Measurements from ENCODE around the gene ALDH1L1. TPM values are rescaled to one million over a fixed set of nuclear protein-coding genes. Genes with fewer than 3 reads are reported as not detected.
A peak's percentile ranks its signal among the peaks of the same experiment; 100 is the strongest.

Gene ALDH1L1
- total and polyA plus RNA-seq, 2 of the 13 experiments (the other 11 are each of a cell fraction or from before 2014, with no cell fraction given): 11.2 to 28.7 TPM

DNA sequence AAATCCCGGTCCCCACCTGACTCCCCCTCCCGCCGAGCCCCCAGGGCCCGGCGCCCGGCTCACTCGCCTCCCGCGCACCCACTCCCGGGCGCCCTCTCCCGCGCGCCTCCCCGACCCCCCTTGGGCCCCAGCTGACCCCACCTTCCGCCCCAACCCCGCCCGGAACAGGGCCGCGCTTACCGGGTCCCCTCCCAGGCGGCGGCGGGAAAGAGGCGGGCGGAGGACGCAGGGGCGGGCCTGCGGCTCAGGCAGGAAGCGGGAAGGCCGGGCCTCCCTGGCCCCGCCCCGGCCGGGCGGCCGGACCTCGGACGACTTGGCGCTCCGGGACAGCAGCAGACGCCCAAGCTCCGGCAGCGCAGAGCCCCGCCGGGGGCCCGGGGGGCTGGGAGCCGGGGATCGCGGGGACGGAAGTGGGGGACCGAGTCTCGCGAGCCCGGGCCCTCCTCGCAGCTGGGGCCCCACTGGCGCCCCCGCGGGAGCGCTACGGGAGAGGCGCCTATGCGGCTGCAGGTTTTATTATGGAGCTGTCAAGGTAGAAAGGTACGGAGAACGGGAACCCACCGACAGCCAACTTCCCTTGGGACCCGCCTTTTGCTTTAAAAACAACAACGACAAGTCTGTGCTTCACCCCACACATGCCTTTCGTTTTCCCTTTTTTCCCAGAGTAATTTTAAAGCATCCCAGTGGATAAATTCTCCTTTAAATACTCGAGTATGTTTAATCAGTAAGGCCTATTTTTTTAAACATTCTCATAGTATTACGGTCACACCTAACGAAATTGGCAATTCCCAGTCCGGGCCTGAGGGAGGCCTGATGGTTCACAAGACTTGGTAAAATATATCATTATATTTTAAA, 96.2 kb downstream of the ALDH1L1 start, which contains the start of gene SLC41A3 (continued):
- TF ChIP-seq ZNF891 (CRISPR knock-in tag; IDR thresholded peaks at IDR 0.05) (peak; percentile 51; the same call in 1 of the 2 replicates), ZNF678 (CRISPR knock-in tag; IDR thresholded peaks at IDR 0.05) (0 out of 2 replicates have a peak, but pooled peaks have one; percentile 31), SMAD1 (CRISPR knock-in tag; IDR thresholded peaks at IDR 0.05; ENCODE audit: borderline replicate concordance, low read depth) (no peak), ZNF563 (CRISPR knock-in tag; IDR thresholded peaks at IDR 0.05) (peak; percentile 85), ZNF383 (CRISPR knock-in tag; IDR thresholded peaks at IDR 0.05; ENCODE audit: borderline replicate concordance) (no peak), HBP1 (CRISPR knock-in tag; IDR thresholded peaks at IDR 0.05; ENCODE audit: low read depth) (no peak), ELF1 (CRISPR knock-in tag; IDR thresholded peaks at IDR 0.05) (peak; percentile 21; the same call in 1 of the 2 replicates), GABPA (IDR thresholded peaks at IDR 0.05; ENCODE audit: low read depth, low read length) (peak; percentile 59), GABPA (CRISPR knock-in tag; IDR thresholded peaks at IDR 0.05; ENCODE audit: low read depth) (peak; percentile 32), ATF7-NPFF (CRISPR knock-in tag; IDR thresholded peaks at IDR 0.05; ENCODE audit: low read depth) (no peak; the same call in 1 of the 2 replicates), ZNF670 (CRISPR knock-in tag; IDR thresholded peaks at IDR 0.05; ENCODE audit: borderline replicate concordance) (no peak), ZNF253 (CRISPR knock-in tag; IDR thresholded peaks at IDR 0.05; ENCODE audit: borderline replicate concordance) (no peak), ZNF264 (CRISPR knock-in tag; IDR thresholded peaks at IDR 0.05) (no peak), THAP11 (CRISPR knock-in tag; IDR thresholded peaks at IDR 0.05) (peak; percentile 75), DR1 (CRISPR knock-in tag; IDR thresholded peaks at IDR 0.05) (0 out of 2 replicates have a peak, but pooled peaks have one; percentile 26), MYNN (CRISPR knock-in tag; IDR thresholded peaks at IDR 0.05; ENCODE audit: low read depth) (no peak; the same call in 1 of the 2 replicates), KAT7 (CRISPR knock-in tag; IDR thresholded peaks at IDR 0.05; ENCODE audit: borderline replicate concordance) (no peak), PATZ1 (CRISPR knock-in tag; IDR thresholded peaks at IDR 0.05) (peak; percentile 89), PHF8 (CRISPR knock-in tag; IDR thresholded peaks at IDR 0.05) (peak; percentile 29; the same call in 1 of the 2 replicates)
- TF ChIP-seq, protein P1, sequence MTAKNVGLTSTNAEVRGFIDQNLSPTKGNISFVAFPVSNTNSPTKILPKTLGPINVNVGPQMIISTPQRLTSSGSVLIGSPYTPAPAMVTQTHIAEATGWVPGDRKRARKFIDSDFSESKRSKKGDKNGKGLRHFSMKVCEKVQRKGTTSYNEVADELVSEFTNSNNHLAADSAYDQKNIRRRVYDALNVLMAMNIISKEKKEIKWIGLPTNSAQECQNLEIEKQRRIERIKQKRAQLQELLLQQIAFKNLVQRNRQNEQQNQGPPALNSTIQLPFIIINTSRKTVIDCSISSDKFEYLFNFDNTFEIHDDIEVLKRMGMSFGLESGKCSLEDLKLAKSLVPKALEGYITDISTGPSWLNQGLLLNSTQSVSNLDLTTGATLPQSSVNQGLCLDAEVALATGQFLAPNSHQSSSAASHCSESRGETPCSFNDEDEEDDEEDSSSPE (CRISPR knock-in tag; IDR thresholded peaks at IDR 0.05): peak; percentile 43; the same call in 1 of the 2 replicates
- TF ChIP-seq, protein P2, sequence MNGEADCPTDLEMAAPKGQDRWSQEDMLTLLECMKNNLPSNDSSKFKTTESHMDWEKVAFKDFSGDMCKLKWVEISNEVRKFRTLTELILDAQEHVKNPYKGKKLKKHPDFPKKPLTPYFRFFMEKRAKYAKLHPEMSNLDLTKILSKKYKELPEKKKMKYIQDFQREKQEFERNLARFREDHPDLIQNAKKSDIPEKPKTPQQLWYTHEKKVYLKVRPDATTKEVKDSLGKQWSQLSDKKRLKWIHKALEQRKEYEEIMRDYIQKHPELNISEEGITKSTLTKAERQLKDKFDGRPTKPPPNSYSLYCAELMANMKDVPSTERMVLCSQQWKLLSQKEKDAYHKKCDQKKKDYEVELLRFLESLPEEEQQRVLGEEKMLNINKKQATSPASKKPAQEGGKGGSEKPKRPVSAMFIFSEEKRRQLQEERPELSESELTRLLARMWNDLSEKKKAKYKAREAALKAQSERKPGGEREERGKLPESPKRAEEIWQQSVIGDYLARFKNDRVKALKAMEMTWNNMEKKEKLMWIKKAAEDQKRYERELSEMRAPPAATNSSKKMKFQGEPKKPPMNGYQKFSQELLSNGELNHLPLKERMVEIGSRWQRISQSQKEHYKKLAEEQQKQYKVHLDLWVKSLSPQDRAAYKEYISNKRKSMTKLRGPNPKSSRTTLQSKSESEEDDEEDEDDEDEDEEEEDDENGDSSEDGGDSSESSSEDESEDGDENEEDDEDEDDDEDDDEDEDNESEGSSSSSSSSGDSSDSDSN (CRISPR knock-in tag; IDR thresholded peaks at IDR 0.05): peak; percentile 59; the same call in 1 of the 2 replicates

Measured in HepG2 (cell line).